Hematopoietic multipotent progenitor cell treated with erythropoietin and hydrocortisone succinate and interleukin-3 and kit ligand, for 17 days (in vitro differentiated cells): ENCODE measurements around the gene NALCN.

Experiments used
- DNase-seq: peaks from one replicate; pipeline ENCODE4 v3.0.0-alpha.2; 2015; ENCODE audit warnings: low spot score

The NALCN gene

GRCh38 chr13:101205408-101205807 is 210.9 kb downstream of the NALCN start:
- DNase-seq = no peak

- no peak for DNase-seq
These were observed 211.9 kb downstream of the NALCN start for GRCh38 chr13:101204270-101205020.

GRCh38 chr13:101202590-101202989 is 213.7 kb downstream of the NALCN start:
- no peak for DNase-seq

GRCh38 chr13:101190976-101191375 is 225.3 kb downstream of the NALCN start:
- DNase-seq = no peak

GRCh38 chr13:101190337-101190736 is 226.0 kb downstream of the NALCN start:
- no peak for DNase-seq

GRCh38 chr13:101185606-101186005 is 230.7 kb downstream of the NALCN start:
- no peak for DNase-seq

- DNase-seq = no peak
These were observed 235.1 kb downstream of the NALCN start for GRCh38 chr13:101181076-101181685.

GRCh38 chr13:101179021-101179420 is 237.3 kb downstream of the NALCN start:
- no peak for DNase-seq

- no peak for DNase-seq
These were observed 237.9 kb downstream of the NALCN start for GRCh38 chr13:101178406-101178805.

- no peak for DNase-seq
These were observed 246.0 kb downstream of the NALCN start for GRCh38 chr13:101170306-101170705.

GRCh38 chr13:101157261-101157660 is 259.0 kb downstream of the NALCN start:
- DNase-seq = no peak

- DNase-seq = no peak
These were observed 260.4 kb downstream of the NALCN start for GRCh38 chr13:101155920-101156319.

GRCh38 chr13:101152184-101152583 is 264.1 kb downstream of the NALCN start:
- DNase-seq = no peak

GRCh38 chr13:101150998-101151397 is 265.3 kb downstream of the NALCN start:
- DNase-seq = no peak

GRCh38 chr13:101149735-101150384 is 266.4 kb downstream of the NALCN start:
- DNase-seq = no peak

- no peak for DNase-seq
These were observed 270.0 kb downstream of the NALCN start for GRCh38 chr13:101146101-101146898.

- peak; percentile 48 for DNase-seq
These were observed 271.4 kb downstream of the NALCN start for GRCh38 chr13:101144808-101145419.

GRCh38 chr13:101140936-101141335 is 275.4 kb downstream of the NALCN start:
- DNase-seq = no peak

GRCh38 chr13:101140087-101140770 is 276.1 kb downstream of the NALCN start:
- no peak for DNase-seq

GRCh38 chr13:101139081-101139480 is 277.2 kb downstream of the NALCN start:
- DNase-seq = no peak

GRCh38 chr13:101127741-101128353 is 288.5 kb downstream of the NALCN start:
- DNase-seq = peak; percentile 5
